ENCODE data around the gene GREB1L.

Gene GREB1L

GRCh38 chr18:21321711-21322110 is 79.7 kb downstream of the GREB1L start:
- TF ChIP-seq JUND (IDR thresholded peaks at IDR 0.05; ENCODE audit: low read depth) = no peak
- no peak for DNase-seq (ENCODE audit: low read depth in 1 of 2, low spot score in 1 of 2)
- in situ Hi-C loops (cut with HindIII; ENCODE audit: low pct_unique_long_range_greater_than_20kb, low sequenced_read_pairs) = no loop called here

- TF ChIP-seq JUND (IDR thresholded peaks at IDR 0.05; ENCODE audit: low read depth) = no peak
- DNase-seq (ENCODE audit: low read depth in 1 of 2, low spot score in 1 of 2) = peak in 1 of 2 experiments; percentile 27
- in situ Hi-C loops (cut with HindIII; ENCODE audit: low pct_unique_long_range_greater_than_20kb, low sequenced_read_pairs) = no loop called here
Observed at GRCh38 chr18:21327101-21327500, 85.1 kb downstream of the GREB1L start.

DNA sequence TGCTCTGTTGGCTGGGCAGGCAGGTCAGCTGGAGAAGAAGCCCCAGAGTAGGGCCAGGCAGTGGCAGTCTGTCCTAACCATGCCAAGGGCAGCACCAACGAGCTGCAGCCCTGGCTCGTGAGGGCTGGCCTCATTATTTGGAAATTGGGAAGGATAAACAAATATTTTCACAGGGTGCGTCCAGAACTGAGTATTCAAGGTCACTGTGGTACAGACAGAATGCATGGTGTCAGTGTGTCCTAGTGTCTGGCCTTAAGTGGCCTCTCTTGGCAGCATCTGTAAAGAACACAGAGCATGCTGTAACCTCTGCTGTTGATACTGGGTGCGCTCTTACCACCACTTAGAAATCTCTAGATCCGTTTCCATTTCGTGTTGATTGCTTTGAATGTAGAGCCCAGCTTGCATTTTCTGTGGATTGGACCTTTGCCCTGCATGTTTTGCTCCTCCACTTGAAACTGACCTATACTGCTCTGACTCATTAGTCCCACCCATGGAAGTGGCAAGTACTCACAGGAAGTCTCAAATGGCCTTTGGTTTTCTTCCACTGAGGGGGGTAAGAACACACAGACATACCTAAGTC is 88.2 kb downstream of the GREB1L start:
- no peak for TF ChIP-seq JUND (IDR thresholded peaks at IDR 0.05; ENCODE audit: low read depth)
- peak in 1 of 2 experiments; percentile 22 for DNase-seq (ENCODE audit: low read depth in 1 of 2, low spot score in 1 of 2)
- in situ Hi-C loops (cut with HindIII; ENCODE audit: low pct_unique_long_range_greater_than_20kb, low sequenced_read_pairs) = no loop called here

- in situ Hi-C loops (cut with HindIII; ENCODE audit: low pct_unique_long_range_greater_than_20kb, low sequenced_read_pairs) = no loop called here
- DNase-seq (ENCODE audit: low read depth in 1 of 2, low spot score in 1 of 2) = no peak
- no peak for TF ChIP-seq JUND (IDR thresholded peaks at IDR 0.05; ENCODE audit: low read depth)
Observed at GRCh38 chr18:21331065-21331464, 89.0 kb downstream of the GREB1L start.

DNA sequence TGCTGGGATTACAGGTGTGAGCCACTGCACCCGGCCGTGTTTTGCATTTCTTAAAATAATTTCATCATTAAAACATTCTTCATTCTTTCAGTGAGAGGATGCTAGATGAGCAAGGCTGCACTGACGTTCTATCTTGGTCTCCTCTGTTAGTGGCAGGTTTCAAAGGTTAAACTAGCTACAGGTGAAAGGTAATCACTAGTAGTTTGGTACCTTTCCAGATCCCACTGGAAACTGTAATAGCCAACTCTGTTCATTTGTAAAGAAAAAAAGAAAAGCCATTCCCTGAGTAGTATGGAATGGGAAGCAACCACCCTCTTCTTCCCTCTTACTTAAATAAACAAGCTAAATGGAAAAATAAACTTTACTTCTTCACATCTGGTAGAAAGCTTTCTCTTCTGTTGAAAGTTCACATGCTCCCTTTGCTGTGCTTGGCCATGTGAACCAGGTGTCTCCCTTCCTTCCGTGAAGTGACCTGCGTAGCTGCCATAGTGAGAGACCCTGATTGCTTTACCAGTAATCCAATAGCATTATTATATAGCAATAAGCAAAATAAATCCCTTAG is 94.0 kb downstream of the GREB1L start:
- no peak for TF ChIP-seq JUND (IDR thresholded peaks at IDR 0.05; ENCODE audit: low read depth)
- no peak for DNase-seq (ENCODE audit: low read depth in 1 of 2, low spot score in 1 of 2)
- in situ Hi-C loops (cut with HindIII; ENCODE audit: low pct_unique_long_range_greater_than_20kb, low sequenced_read_pairs) = no loop called here

DNA sequence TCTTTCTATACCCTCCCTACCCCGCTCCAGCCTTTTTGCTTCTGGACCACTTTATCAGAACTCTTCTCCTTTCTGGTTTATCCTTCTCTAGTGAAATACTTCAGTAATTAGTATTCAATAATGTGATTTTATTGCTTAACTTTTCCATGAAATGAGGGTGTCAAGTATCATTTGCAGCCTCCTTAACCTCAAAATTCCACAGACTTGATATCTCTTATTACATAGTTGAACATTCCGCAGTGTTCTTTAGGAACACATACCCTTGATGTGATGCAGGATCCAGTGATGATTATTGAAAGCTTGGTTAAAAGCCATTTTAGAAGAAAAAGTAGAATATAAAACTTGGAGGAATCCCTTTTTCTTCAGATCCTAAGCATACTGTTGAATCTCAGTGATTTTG is 94.8 kb downstream of the GREB1L start:
- in situ Hi-C loops (cut with HindIII; ENCODE audit: low pct_unique_long_range_greater_than_20kb, low sequenced_read_pairs) = no loop called here
- DNase-seq (ENCODE audit: low read depth in 1 of 2, low spot score in 1 of 2) = no peak
- TF ChIP-seq JUND (IDR thresholded peaks at IDR 0.05; ENCODE audit: low read depth) = no peak

GRCh38 chr18:21341141-21341540 is 99.1 kb downstream of the GREB1L start:
- DNase-seq (ENCODE audit: low read depth in 1 of 2, low spot score in 1 of 2) = no peak
- in situ Hi-C loops (cut with HindIII; ENCODE audit: low pct_unique_long_range_greater_than_20kb, low sequenced_read_pairs) = no loop called here
- TF ChIP-seq JUND (IDR thresholded peaks at IDR 0.05; ENCODE audit: low read depth) = no peak

DNA sequence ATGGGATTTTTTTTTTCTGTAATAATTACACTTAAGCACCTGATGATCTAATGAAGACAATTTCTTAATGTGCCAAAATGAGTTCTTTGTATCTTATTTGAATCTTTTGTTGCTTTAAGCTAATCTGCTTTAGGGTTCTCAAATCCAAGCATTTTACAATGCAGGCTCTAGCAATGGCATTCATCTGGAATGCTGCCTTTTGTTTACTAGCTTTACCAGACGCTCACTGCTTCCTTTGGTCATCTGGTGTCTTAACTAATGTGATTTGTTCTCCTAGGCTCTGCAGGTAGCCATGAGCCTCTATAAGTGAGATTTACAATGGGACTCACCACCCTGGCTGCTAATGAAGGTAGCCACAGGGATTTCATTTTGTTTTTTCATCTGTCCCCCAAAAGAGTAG is 100.3 kb downstream of the GREB1L start:
- in situ Hi-C loops (cut with HindIII; ENCODE audit: low pct_unique_long_range_greater_than_20kb, low sequenced_read_pairs) = no loop called here
- DNase-seq (ENCODE audit: low read depth in 1 of 2, low spot score in 1 of 2) = peak in 1 of 2 experiments; percentile 18
- no peak for TF ChIP-seq JUND (IDR thresholded peaks at IDR 0.05; ENCODE audit: low read depth)

DNA sequence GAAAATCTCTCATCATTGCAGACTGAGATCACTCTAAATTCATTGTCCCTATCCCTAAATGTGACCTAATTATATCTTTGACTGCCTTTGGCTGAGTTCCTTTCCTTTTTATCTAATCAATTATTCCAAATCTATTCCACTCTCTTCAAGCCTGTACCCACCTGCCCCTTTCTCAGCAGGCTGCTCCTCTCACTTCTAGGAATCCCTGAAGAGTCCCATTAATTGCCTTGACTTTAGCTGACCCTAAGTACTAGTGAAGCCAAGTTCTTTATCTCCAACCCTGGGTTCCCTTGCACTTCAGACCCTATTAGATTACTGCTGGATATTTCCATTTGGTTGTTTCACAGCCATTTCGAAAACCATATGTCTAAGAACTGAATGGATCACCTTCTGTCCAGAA is 102.8 kb downstream of the GREB1L start:
- TF ChIP-seq JUND (IDR thresholded peaks at IDR 0.05; ENCODE audit: low read depth) = no peak
- DNase-seq (ENCODE audit: low read depth in 1 of 2, low spot score in 1 of 2) = no peak
- in situ Hi-C loops (cut with HindIII; ENCODE audit: low pct_unique_long_range_greater_than_20kb, low sequenced_read_pairs) = no loop called here

- DNase-seq (ENCODE audit: low read depth in 1 of 2, low spot score in 1 of 2) = no peak
- in situ Hi-C loops (cut with HindIII; ENCODE audit: low pct_unique_long_range_greater_than_20kb, low sequenced_read_pairs) = no loop called here
- TF ChIP-seq JUND (IDR thresholded peaks at IDR 0.05; ENCODE audit: low read depth) = no peak
Observed at GRCh38 chr18:21345840-21346239, 103.8 kb downstream of the GREB1L start.

GRCh38 chr18:21359746-21360145 is 117.7 kb downstream of the GREB1L start:
- in situ Hi-C loops (cut with HindIII; ENCODE audit: low pct_unique_long_range_greater_than_20kb, low sequenced_read_pairs) = no loop called here
- DNase-seq (ENCODE audit: low read depth in 1 of 2, low spot score in 1 of 2) = no peak
- no peak for TF ChIP-seq JUND (IDR thresholded peaks at IDR 0.05; ENCODE audit: low read depth)

- TF ChIP-seq JUND (IDR thresholded peaks at IDR 0.05; ENCODE audit: low read depth) = no peak
- in situ Hi-C loops (cut with HindIII; ENCODE audit: low pct_unique_long_range_greater_than_20kb, low sequenced_read_pairs) = no loop called here
- no peak for DNase-seq (ENCODE audit: low read depth in 1 of 2, low spot score in 1 of 2)
Observed at GRCh38 chr18:21361307-21361880, 119.4 kb downstream of the GREB1L start.

- in situ Hi-C loops (cut with HindIII; ENCODE audit: low pct_unique_long_range_greater_than_20kb, low sequenced_read_pairs) = no loop called here
- DNase-seq (ENCODE audit: low read depth in 1 of 2, low spot score in 1 of 2) = no peak
Observed at GRCh38 chr18:21362831-21363230, 120.8 kb downstream of the GREB1L start.

DNA sequence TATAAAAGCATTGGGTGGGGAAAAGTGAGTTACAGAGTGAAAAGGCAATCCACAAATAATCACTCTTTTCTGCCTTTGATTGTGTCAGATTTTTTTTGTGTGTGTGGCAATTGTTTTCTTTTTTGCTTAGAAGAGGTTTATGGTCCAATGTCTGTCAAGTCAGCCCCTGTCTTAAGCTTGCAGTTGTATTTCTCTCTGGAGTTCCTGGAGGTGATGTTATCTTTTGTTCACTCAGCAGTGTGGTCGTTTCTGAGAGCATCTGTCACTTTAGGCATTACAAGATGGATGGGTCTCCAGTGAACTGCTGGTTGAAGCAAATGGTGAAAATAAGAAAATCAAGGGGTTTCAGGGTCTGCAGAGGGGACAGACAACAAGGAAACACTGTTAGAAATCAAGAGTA is 121.3 kb downstream of the GREB1L start:
- TF ChIP-seq JUND (IDR thresholded peaks at IDR 0.05; ENCODE audit: low read depth) = no peak
- in situ Hi-C loops (cut with HindIII; ENCODE audit: low pct_unique_long_range_greater_than_20kb, low sequenced_read_pairs) = no loop called here

More at GRCh38 chr18:21362831-21363230, 120.8 kb downstream of the GREB1L start:
- no peak for TF ChIP-seq JUND (IDR thresholded peaks at IDR 0.05; ENCODE audit: low read depth)

More for the DNA sequence above, 121.3 kb downstream of the GREB1L start:
- DNase-seq (ENCODE audit: low read depth in 1 of 2, low spot score in 1 of 2) = no peak
